ENCODE measurements around the gene MTUS2. TPM values are rescaled to one million over a fixed set of nuclear protein-coding genes. Genes with fewer than 3 reads are reported as not detected.

Gene MTUS2
- total RNA-seq, 1 donor from 2014 or later = 4.1 TPM

DNA sequence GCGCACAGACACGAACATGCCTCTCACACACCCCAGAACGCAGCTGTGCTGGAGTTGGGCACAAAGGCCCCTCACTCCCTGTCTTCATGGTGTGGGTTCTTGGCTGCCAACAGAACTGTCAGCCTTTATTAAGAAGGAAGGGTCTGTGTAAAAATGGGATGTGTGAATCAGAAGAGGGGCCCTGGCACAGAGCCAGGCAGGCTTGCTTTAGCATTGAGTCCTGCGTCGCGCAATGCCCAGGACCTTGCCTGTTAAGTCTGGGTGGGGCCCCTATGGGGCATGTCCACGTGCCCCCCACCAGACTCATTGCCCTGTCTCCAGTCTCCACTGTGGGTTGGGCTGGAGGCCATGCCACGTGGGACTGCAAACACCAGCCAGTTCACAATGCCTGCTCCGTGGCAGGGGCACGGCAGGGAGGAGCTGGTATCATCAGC, 690.5 kb downstream of the MTUS2 start:
- TF ChIP-seq, protein P1, sequence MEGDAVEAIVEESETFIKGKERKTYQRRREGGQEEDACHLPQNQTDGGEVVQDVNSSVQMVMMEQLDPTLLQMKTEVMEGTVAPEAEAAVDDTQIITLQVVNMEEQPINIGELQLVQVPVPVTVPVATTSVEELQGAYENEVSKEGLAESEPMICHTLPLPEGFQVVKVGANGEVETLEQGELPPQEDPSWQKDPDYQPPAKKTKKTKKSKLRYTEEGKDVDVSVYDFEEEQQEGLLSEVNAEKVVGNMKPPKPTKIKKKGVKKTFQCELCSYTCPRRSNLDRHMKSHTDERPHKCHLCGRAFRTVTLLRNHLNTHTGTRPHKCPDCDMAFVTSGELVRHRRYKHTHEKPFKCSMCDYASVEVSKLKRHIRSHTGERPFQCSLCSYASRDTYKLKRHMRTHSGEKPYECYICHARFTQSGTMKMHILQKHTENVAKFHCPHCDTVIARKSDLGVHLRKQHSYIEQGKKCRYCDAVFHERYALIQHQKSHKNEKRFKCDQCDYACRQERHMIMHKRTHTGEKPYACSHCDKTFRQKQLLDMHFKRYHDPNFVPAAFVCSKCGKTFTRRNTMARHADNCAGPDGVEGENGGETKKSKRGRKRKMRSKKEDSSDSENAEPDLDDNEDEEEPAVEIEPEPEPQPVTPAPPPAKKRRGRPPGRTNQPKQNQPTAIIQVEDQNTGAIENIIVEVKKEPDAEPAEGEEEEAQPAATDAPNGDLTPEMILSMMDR (conservative IDR thresholded peaks at IDR 0.05) = no peak
- Mint-ChIP-seq H3K36me3 (peaks cover 13% of the 10 kb centered on the region), H3K27me3 (no peaks in the 10 kb centered on the region), H3K4me1 (ENCODE audit: unreplicated experiment) (peaks cover 37% of the 10 kb centered on the region), H3K9me3 (no peaks in the 10 kb centered on the region), H3K4me3 (no peak overlapping the region), H3K27ac (no peak overlapping the region)
- no peak for DNase-seq (ENCODE audit: extremely low spot score, unreplicated experiment)

DNA sequence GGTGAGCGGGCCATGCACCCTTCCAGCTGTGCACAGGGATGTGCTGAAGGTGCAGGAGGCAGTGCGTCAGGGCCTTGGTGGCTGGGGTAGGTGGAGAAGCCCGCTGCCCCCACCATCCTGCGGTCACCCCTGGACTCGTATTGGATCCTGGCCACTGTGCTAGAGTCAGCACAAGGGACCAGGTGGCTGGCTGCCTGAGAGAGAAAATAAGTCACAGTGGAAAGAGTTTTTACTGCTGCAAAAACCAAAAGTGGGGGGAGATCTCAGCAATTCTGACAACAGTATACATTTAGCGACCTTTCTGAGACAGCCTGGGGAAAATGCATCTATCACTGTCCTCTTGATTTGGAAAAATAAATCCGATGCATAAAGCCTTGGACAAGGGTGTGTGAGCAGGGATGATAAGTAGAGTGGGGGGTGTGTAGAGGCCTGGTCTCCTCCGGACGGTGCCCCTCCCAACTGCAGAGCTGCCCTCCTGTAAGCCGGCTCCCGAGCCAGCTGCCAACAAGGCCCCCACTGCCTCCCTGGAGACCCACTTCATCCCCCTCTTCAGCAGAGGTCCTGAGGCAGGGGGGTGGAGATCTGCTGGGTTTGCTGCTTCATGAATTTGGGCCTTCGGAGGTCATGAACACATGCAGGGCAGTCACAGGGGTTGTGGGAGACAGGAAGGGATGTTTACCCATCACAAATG, 691.1 kb downstream of the MTUS2 start:
- no peaks in the 10 kb centered on the region for H3K27me3 Mint-ChIP-seq
- no peak overlapping the region for H3K4me3 Mint-ChIP-seq
- peak overlapping the region; percentile 13 for H3K27ac Mint-ChIP-seq
- H3K36me3 Mint-ChIP-seq = peaks cover 13% of the 10 kb centered on the region
- TF ChIP-seq, protein P1 (conservative IDR thresholded peaks at IDR 0.05) = no peak
- H3K4me1 Mint-ChIP-seq (ENCODE audit: unreplicated experiment) = peaks cover 37% of the 10 kb centered on the region
- no peaks in the 10 kb centered on the region for H3K9me3 Mint-ChIP-seq
- DNase-seq (ENCODE audit: extremely low spot score, unreplicated experiment) = no peak

DNA sequence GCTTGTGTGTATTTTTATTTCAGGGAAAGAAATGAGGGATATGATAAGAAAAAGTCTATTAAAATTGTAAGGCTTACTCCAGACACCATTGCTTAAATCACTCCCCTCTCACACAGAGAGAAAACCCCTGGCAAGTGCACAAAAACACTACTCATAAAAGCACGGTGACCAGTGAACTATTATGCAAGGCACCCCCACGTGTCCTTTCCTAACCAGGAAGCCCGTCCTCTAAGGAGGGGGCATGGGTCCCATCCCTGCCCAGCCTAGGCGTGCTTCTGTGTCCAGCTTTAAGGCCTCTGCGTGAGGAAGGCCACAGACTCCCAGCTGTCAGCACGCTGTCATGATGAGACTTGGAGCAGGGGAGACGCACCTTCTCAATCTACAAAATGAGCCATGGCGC, 691.8 kb downstream of the MTUS2 start:
- Mint-ChIP-seq H3K27me3 (no peaks in the 10 kb centered on the region), H3K27ac (peak overlapping the region; percentile 4), H3K9me3 (no peaks in the 10 kb centered on the region), H3K4me1 (ENCODE audit: unreplicated experiment) (peaks cover 37% of the 10 kb centered on the region), H3K36me3 (peaks cover 16% of the 10 kb centered on the region), H3K4me3 (no peak overlapping the region)
- DNase-seq (ENCODE audit: extremely low spot score, unreplicated experiment) = no peak
- TF ChIP-seq, protein P1 (conservative IDR thresholded peaks at IDR 0.05) = no peak

DNA sequence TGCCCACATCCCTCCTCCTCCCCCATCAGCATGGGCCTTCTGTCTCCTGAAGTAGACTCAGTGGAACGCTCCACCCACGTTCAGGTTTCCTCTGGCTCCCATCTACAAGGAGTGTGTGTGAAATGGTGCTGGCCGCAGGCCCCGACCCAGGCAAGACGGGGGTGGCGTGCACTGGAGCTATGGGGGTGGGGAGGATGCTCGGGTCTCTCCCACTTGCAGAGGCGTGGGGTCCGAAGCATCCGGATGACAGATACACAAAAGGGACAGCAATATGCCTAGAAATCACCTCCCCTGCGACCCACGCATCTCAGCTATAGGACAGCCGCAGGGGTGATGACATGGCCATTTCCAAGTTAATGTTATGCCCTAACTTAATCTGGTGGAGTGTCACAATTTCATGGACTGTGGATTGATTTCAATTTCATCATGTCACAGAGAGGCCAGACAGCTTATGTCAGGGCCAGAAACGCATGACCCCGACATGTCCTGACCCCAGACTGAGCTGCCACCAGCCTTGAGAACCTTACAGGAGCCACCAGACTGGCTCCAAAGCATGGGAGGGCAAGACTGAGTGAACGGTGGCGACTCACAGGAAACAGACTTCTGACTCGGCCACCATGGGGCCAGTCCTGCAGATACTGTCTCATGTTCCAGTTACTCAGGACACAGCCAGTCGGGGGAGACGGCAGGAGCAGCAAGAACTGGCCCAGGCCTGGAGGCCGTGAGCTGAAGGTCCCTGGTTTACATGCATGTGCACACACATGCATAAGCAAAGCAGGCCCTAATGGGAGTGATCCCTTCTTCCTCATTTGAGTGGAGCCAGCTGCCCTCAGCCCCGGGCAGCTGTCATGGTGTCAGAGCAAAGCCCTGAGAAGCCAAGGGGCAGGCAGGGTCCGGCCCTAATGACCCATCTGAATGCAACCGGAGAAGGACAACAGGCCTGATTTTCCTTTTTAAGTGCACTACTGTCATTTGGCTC, 693.2 kb downstream of the MTUS2 start:
- Mint-ChIP-seq H3K9me3 (no peaks in the 10 kb centered on the region), H3K27me3 (no peaks in the 10 kb centered on the region), H3K4me3 (no peak overlapping the region), H3K36me3 (peaks cover 23% of the 10 kb centered on the region), H3K4me1 (ENCODE audit: unreplicated experiment) (peaks cover 33% of the 10 kb centered on the region), H3K27ac (no peak overlapping the region)
- TF ChIP-seq, protein P1 (conservative IDR thresholded peaks at IDR 0.05) = no peak
- DNase-seq (ENCODE audit: extremely low spot score, unreplicated experiment) = no peak

DNA sequence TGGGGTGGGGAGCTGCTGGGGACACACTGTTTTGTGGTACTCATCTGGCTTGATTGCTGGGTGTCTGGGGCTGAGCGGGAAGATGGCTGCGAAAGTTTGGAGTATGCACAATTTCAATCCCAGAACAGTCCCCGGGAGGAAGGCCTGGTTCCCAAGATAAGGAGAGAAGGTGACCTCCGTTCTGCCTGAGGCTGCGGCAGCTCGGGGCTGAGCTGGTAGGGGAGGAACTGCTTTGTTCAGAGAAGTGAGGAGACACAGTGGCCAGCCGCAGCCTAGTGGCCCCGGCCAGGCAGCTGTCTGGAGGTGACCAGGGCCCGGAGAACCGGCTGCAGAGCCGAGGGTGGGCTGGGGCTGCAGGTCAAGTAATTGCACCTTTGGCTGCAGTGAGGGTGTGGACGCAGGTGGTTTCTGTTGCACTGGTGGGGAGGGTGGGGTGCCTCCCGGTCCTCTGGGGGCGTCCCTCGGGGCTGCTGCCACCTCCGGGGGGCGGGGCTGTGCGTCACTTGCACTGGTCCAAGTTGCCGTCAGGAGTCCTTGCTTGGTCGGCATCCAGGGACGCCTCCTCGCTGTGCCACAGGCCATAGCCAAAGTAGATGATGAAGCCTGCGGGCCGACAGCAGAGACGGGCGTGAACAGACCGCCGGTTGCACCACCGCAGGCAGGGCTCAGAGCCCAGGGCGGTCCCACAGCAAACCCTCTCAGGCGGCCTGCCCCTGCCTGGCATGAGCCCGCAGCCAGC, 694.0 kb downstream of the MTUS2 start:
- Mint-ChIP-seq H3K4me3 (no peak overlapping the region), H3K27me3 (no peaks in the 10 kb centered on the region), H3K27ac (no peak overlapping the region), H3K4me1 (ENCODE audit: unreplicated experiment) (peaks cover 24% of the 10 kb centered on the region), H3K36me3 (peaks cover 24% of the 10 kb centered on the region), H3K9me3 (no peaks in the 10 kb centered on the region)
- no peak for DNase-seq (ENCODE audit: extremely low spot score, unreplicated experiment)
- TF ChIP-seq, protein P1 (conservative IDR thresholded peaks at IDR 0.05) = no peak
